ENCODE results near the gene OR51B4.
"Not testable (repeated sequence)": the region's sequence is repeated elsewhere in the genome, so short reads cannot be mapped to it uniquely, and the experiment has no call there.

OR51B4 gene

DNA sequence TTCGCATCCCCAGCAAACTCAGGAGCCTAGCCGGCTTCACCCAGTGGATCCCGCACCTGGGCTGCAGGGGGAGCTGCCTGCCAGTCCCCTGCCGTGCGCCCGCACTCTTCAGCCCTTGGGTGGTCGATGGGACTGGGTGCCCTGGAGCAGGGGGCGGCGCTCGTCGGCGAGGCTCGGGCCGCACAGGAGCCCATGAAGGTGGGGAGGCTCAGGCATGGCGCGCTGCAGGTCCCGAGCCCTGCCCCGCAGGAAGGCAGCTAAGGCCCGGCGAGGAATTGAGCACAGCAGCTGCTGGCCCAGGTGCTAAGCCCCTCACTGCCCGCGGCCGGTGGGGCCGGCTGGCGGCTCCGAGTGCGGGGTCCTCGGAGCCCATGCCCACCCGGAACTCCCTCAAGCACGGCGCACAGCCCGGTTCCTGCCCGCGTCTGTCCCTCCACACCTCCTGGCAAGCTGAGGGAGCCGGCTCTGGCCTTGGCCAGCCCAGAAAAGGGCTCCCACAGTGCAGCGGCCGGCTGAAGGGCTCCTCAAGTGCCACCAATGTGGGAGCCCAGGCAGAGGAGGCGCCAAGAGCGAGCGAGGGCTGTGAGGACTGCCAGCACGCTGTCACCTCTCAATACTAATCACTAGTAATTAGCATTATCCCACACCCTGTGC, 7.3 kb downstream of the OR51B4 start:
- not testable (repeated sequence) for DNase-seq

DNA sequence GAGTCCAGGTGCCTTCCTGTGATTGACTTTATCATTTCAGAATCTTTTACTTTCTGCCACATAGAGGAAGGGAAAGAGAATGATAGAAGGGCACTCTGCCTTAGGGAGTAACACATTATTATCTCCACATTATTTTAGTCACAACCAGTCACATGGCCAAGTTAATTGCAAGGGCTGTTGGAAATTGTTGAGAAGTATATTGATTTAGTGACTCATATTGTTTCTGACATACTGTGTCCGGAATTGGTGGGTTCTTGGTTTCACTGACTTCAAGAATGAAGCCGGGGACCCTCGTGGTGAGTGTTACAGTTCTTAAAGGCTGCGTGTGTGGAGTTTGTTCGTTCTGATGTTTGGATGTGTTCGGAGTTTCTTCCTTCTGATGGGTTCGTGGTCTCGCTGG, 8.7 kb downstream of the OR51B4 start:
- no peak for DNase-seq

DNA sequence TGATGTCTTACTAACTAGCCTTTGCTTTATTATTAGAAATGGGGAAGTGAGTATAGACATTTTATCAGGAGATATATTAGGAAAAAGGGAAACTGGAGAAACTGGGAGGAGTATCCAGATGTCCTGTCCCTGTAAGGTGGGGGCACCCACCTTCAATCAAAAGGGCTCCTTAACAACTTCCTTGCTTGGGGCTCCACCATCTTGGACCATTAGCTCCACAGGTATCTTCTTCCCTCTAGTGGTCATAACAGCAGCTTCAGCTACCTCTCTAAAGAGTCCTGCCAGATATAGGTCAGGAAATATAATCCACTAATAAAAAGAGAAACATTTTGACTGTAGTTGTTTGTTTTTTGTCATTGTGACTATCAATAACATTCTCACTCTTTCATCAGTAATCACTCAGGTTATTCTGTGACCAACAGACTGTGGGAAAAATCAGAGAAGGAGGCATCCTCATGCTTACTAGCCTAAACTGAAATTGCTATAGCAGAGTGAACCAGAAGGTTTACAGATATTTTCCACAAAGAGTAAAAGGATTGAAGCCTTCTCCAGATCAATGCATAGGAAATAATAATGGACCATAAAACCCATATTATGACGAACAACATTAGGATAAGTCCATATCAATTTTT, 10.4 kb downstream of the OR51B4 start:
- no peak for DNase-seq

DNA sequence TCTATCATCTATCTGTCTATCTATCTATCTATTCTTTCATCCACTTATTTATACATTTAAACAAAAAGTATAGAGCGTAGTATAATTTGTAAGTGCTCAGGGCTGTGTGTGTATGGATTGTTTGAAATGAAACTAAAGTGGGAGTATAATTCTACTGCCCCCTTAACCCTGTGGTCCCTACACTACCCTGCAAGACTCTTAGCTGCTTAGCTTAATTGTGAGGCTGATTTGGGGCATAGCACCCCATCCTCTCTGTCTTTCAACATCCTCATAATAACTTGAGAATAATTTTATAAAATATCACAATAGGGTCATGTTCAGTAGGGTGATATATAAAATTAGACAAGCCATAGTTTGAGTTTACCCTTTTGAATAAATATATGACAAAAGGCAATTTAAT, 11.6 kb downstream of the OR51B4 start:
- DNase-seq, result no peak

GRCh38 chr11:5289696-5290095, 12.1 kb downstream of the OR51B4 start:
- no peak for DNase-seq

- DNase-seq, result no peak
Observed at GRCh38 chr11:5288906-5289550, 12.7 kb downstream of the OR51B4 start.

DNA sequence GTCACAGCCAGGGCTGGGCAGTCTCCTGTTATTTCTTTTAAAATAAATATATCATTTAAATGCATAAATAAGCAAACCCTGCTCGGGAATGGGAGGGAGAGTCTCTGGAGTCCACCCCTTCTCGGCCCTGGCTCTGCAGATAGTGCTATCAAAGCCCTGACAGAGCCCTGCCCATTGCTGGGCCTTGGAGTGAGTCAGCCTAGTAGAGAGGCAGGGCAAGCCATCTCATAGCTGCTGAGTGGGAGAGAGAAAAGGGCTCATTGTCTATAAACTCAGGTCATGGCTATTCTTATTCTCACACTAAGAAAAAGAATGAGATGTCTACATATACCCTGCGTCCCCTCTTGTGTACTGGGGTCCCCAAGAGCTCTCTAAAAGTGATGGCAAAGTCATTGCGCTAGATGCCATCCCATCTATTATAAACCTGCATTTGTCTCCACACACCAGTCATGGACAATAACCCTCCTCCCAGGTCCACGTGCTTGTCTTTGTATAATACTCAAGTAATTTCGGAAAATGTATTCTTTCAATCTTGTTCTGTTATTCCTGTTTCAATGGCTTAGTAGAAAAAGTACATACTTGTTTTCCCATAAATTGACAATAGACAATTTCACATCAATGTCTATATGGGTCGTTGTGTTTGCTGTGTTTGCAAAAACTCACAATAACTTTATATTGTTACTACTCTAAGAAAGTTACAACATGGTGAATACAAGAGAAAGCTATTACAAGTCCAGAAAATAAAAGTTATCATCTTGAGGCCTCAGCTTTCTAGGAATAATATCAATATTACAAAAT, 13.4 kb downstream of the OR51B4 start:
- no peak for DNase-seq

- no peak for DNase-seq
Observed at GRCh38 chr11:5286901-5287300, 14.8 kb downstream of the OR51B4 start.

GRCh38 chr11:5286351-5286750, 15.4 kb downstream of the OR51B4 start:
- DNase-seq, result no peak

- no peak for DNase-seq
Observed at GRCh38 chr11:5285703-5286340, 15.9 kb downstream of the OR51B4 start.

- DNase-seq, result no peak
Observed at GRCh38 chr11:5284637-5285036, 17.1 kb downstream of the OR51B4 start.

DNA sequence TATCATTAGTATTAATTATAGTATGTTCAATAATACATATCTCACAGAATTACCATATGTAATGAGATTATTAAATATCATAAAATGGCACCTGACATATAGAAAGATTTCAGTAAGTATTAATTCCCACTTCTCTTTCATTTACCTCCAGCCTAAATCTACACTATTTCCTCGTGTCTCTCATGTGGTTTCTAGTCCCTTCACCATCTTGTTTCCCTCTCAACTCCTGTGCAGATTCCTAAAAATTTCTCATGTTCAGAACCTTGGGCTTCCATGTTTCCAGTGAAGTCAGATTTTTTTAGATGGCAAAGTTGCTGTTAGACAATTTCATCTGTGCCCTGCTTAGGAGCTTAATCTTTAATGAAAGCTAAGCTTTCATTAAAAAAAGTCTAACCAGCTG, 17.9 kb downstream of the OR51B4 start:
- no peak for DNase-seq

DNA sequence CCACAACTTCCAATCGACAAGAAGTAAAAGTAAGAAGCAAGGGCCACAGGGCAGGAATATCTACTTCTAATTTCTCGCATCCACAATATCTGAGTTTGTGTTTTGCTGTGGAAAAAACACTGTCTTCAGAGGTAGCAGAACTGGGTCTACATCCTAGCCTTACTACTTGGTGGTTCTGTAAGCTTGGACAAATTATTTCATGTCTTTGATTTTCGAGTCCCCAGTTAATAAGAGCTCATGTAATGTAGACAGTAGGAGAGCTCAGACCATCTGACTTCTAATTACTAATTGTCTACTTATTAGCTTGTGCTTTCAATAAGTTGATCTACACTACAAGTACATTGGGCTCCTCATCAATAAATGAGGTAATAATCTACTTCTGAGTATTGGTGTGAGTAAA, 18.7 kb downstream of the OR51B4 start:
- DNase-seq, result no peak

DNA sequence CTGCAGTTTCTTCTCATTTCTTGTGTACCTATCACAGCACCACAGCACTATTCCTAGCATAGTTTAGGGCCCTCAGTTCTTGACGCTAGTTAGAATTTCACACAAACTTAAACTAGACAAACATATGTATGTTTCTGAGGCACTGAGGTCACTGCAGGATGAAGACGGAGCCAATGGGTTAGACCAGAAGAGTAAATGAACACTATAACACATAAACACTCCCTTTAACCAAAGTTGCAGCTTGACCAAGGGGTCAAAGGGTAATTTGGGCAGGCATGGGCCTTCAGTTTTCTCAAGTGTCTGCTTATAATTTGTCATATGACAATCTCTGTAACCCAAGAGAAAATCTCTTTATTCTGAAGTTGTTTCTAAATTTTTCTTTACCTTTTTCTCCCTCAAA, 19.1 kb downstream of the OR51B4 start:
- DNase-seq, result no peak

DNA sequence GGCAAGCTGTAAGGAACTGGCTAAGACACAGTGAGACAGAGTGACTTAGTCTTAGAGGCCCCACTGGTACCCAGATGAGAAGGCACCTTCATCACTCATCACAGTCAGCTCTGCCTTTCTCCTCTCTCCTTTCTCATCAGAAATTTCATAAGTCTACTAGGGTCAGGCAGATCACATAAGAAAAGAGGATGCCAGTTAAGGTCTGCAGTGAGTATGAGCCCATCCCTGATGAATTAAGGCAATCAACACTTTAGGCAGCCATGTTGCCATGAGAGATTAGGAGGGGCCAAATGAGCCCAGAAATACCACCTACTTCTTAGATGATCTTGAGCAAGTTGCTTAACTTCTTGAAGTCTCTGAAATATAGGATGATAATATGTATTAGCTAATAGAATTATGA, 20.1 kb downstream of the OR51B4 start:
- DNase-seq, result no peak

DNA sequence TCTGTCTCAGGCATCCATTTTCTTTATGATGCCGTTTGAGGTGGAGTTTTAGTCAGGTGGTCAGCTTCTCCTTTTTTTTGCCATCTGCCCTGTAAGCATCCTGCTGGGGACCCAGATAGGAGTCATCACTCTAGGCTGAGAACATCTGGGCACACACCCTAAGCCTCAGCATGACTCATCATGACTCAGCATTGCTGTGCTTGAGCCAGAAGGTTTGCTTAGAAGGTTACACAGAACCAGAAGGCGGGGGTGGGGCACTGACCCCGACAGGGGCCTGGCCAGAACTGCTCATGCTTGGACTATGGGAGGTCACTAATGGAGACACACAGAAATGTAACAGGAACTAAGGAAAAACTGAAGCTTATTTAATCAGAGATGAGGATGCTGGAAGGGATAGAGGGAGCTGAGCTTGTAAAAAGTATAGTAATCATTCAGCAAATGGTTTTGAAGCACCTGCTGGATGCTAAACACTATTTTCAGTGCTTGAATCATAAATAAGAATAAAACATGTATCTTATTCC, 21.1 kb downstream of the OR51B4 start:
- no peak for DNase-seq

DNA sequence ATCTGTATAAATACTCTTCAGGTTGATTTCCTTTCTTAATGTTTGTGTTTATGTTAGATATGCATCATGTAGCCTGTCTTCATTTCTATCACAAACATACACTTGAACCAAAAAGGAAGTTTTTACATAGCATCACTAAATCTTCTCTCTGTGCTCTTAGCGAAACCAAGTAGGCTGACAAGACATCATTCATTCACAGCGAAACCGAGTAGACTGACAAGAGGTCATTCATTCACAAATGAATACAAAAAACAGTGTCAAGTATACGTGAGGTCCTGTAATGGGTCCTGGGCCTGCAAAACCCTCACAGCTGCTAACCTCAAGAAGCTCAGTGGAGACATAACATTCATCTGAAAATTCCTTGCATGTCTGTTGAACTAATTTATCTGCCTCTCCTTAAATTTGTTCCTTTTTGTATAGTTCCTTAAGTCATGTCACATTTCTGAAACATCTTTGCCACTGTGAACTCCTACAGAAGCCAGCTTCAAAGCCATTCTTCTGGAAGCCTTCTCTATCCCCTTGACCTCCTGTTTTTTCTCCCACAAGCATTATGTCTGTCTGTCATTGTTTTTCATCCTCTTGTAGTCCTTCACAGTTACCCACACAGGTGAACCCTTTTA, 22.2 kb downstream of the OR51B4 start:
- no peak for DNase-seq

GRCh38 chr11:5277807-5278382, 23.9 kb downstream of the OR51B4 start:
- no peak for DNase-seq

DNA sequence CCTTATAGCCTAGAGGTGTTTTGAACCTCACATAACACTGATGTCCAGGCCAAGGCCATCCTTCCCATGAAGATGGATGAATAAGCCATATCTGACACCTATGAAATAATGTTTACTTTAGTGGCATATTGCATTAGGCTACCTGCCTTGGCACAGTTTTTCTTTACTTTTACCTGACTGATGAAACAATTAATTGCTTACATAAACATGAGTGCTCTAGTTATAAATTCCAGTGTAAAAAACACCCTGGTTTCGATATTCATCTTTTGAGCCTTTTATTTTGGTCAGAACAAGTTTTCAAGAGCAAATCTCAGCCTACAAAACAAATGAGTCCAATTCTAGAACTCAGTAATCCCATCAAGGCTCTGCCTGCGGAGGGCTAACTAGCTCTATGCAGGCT, 25.0 kb downstream of the OR51B4 start:
- no peak for DNase-seq

- DNase-seq, result no peak
Observed at GRCh38 chr11:5275369-5276110, 26.2 kb downstream of the OR51B4 start.

DNA sequence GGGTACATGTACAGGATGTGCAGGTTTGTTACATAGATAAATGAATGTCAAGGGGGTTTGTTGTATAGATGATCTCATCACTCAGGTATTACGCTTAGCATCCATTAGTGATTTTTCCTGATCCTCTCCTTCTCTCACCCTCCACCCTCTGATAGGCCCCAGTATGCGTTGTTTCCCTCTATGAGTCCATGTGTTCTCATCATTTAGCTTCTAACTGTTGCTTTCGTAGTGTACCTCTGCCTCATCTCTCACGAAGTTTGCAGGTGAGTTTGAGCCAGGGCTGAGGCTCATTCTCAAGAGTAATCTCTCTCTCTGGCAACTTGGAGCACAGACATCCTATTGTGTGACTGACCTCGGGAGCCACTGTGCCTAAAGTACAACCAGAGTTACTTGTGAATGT, 27.4 kb downstream of the OR51B4 start:
- DNase-seq, result no peak
